Endothelial cell of umbilical vein (primary cell): Measurements from ENCODE around the gene TMEFF1. TPM values are rescaled to one million over a fixed set of nuclear protein-coding genes. Genes with fewer than 3 reads are reported as not detected.

Experiments used
- BruUV-seq: library from RNA; stranded (reverse); fragments of 400-500 nt; replicated peaks from 2 replicates; lab custom pipeline; 2021; lab: Mats Ljungman, UMichigan
- CTCF ChIA-PET: fragments of 300-600, 350-600 bp; sonication (Branson Sonifier 250); formaldehyde crosslinking; loops from one replicate; lab custom pipeline; 2021; ENCODE audit warnings: antibody characterized with exemption, inconsistent platforms; lab: Charles Lee
- POLR2A ChIA-PET: fragments of 300-600, 350-600 bp; sonication (Branson Sonifier 250); formaldehyde crosslinking; loops from one replicate; lab custom pipeline; 2021; ENCODE audit warnings: antibody characterized with exemption, inconsistent platforms; lab: Charles Lee
- DNase-seq: peaks from one replicate; pipeline ENCODE4 v3.0.0-alpha.2; 2011; ENCODE audit warnings: low read depth, low spot score
- FAIRE-seq: peaks from 2 replicates; lab custom pipeline; 2011; peaks lifted over from hg19 to GRCh38; lab: Jason Lieb, UNC
- H2AFZ ChIP-seq: 2 replicates; pipeline ENCODE4 v1.6.0; 2012; ENCODE audit warnings: low read depth, low read length, control low read depth, inconsistent platforms
- H3K27ac ChIP-seq: 2 replicates; pipeline ENCODE4 v1.5.1; 2011; ENCODE audit warnings: low read depth, mild to moderate bottlenecking, control low read depth, low read length, moderate library complexity; ENCODE audit not compliant: insufficient read depth
- H3K27me3 ChIP-seq, 2 experiments: 2 replicates each; pipeline versions ENCODE4 v1.6.0 to v1.6.1; 2011; ENCODE audit warnings: low read length in 2 of 2, mixed read lengths in 1 of 2; ENCODE audit not compliant: control insufficient read depth in 2 of 2, insufficient read depth in 2 of 2
- H3K36me3 ChIP-seq, 2 experiments: 2 replicates in 1 of 2; 3 replicates in 1 of 2; pipeline ENCODE4 v1.5.1; 2011; ENCODE audit warnings: low read length in 2 of 2, mild to moderate bottlenecking in 1 of 2, moderate library complexity in 1 of 2; ENCODE audit not compliant: control insufficient read depth in 2 of 2, insufficient read depth in 2 of 2; ENCODE audit errors: extremely low read depth in 1 of 2
- H3K4me1 ChIP-seq: 3 replicates; pipeline ENCODE4 v1.5.1; 2011; ENCODE audit warnings: mild to moderate bottlenecking, low read length; ENCODE audit not compliant: control insufficient read depth, insufficient read depth; ENCODE audit errors: extremely low read depth
- H3K4me2 ChIP-seq: 2 replicates; pipeline ENCODE4 v1.6.1; 2011; ENCODE audit warnings: low read length, control low read depth, mixed read lengths; ENCODE audit not compliant: insufficient read depth
- H3K4me3 ChIP-seq, 3 experiments: fragments of 200-600 bp in 1 of 3; sonication (generic), shearing (Covaris generic) in 1 of 3; replicated peaks in 1 of 3; 2 replicates each; pipeline ENCODE4 v1.5.1; 2011 to 2016; ENCODE audit warnings: control low read depth in 3 of 3, low read length in 3 of 3, mild to moderate bottlenecking in 2 of 3, inconsistent platforms in 1 of 3, low read depth in 1 of 3, moderate library complexity in 1 of 3; ENCODE audit not compliant: insufficient read depth in 1 of 3
- H3K79me2 ChIP-seq: 2 replicates; pipeline ENCODE4 v1.6.0; 2012; ENCODE audit warnings: low read length, inconsistent platforms; ENCODE audit not compliant: control insufficient read depth, insufficient read depth
- H3K9ac ChIP-seq: replicated peaks from 2 replicates; pipeline ENCODE3; 2011; ENCODE audit warnings: low read length, control low read depth; ENCODE audit not compliant: insufficient read depth; ENCODE audit errors: extremely low read depth
- H3K9me1 ChIP-seq: replicated peaks from 3 replicates; pipeline ENCODE4 v1.6.0; 2011; ENCODE audit warnings: mild to moderate bottlenecking, low read length; ENCODE audit not compliant: control insufficient read depth, insufficient read depth; ENCODE audit errors: extremely low read depth
- H3K9me3 ChIP-seq: replicated peaks from 2 replicates; pipeline ENCODE4 v1.5.1; 2012; ENCODE audit warnings: low read length, inconsistent platforms; ENCODE audit not compliant: control insufficient read depth, insufficient read depth
- H4K20me1 ChIP-seq: replicated peaks from 2 replicates; pipeline ENCODE3; 2011; ENCODE audit warnings: mild to moderate bottlenecking, low read length; ENCODE audit not compliant: control insufficient read depth, insufficient read depth; ENCODE audit errors: extremely low read depth
- CTCF ChIP-seq, 2 donors: IDR thresholded peaks; 1 replicate in 1 of 2; 2 replicates in 1 of 2; pipeline ENCODE4 v1.5.1; 2011; ENCODE audit warnings: low read length in 2 of 2, mild to moderate bottlenecking in 2 of 2, moderate library complexity in 2 of 2, control low read depth in 1 of 2, inconsistent platforms in 1 of 2, low read depth in 1 of 2; ENCODE audit not compliant: insufficient read depth in 1 of 2; ENCODE audit errors: extremely low read depth in 1 of 2
- EZH2 ChIP-seq: IDR thresholded peaks from 2 replicates; pipeline ENCODE4 v1.6.1; 2012; ENCODE audit warnings: borderline replicate concordance, low read depth, mild to moderate bottlenecking, moderate library complexity, low read length, inconsistent platforms; ENCODE audit not compliant: severe bottlenecking
- FOS ChIP-seq: IDR thresholded peaks from 2 replicates; pipeline ENCODE4 v1.6.1; 2011; ENCODE audit warnings: mild to moderate bottlenecking, low read length, moderate library complexity, borderline replicate concordance; ENCODE audit not compliant: insufficient read depth
- GATA2 ChIP-seq: IDR thresholded peaks from 2 replicates; pipeline ENCODE4 v1.7.0; 2011; ENCODE audit warnings: low read depth, mild to moderate bottlenecking, moderate library complexity, mixed read lengths, low read length; ENCODE audit not compliant: insufficient read length, insufficient read depth
- JUN ChIP-seq: IDR thresholded peaks from 2 replicates; pipeline ENCODE4 v1.6.1; 2011; ENCODE audit warnings: borderline replicate concordance, low read depth; ENCODE audit not compliant: insufficient read length, insufficient read depth
- MAX ChIP-seq: IDR thresholded peaks from 2 replicates; pipeline ENCODE4 v1.6.1; 2011; ENCODE audit not compliant: insufficient read depth, insufficient read length
- MYC ChIP-seq: IDR thresholded peaks from one replicate; pipeline ENCODE4 v1.6.1; 2011; ENCODE audit warnings: mild to moderate bottlenecking, low read depth, low read length
- POLR2A ChIP-seq: IDR thresholded peaks from 2 replicates; pipeline ENCODE4 v1.6.1; 2012; ENCODE audit warnings: low read depth, mild to moderate bottlenecking, control low read depth, low read length
- POLR2AphosphoS5 ChIP-seq: IDR thresholded peaks from 2 replicates; pipeline ENCODE4 v1.6.1; 2012; ENCODE audit warnings: low read depth, mild to moderate bottlenecking, control low read depth, low read length, moderate library complexity; ENCODE audit not compliant: insufficient read depth
- dilution Hi-C: fragments of 300-500 bp; cut with MboI; formaldehyde crosslinking; loops from one replicate; pipeline ENCODE4 v1.15.0; 2019; ENCODE audit warnings: low sequenced_read_pairs; ENCODE audit not compliant: extremely low pct_ligation_motif_present
- intact Hi-C: fragments of 100-400 bp; cut with micrococcal nuclease; formaldehyde crosslinking; loops from one replicate; pipeline ENCODE4 v1.10.0; 2022
- polyA plus RNA-seq, 4 experiments: library from polyadenylated mRNA; depleted of rRNA in 3 of 4; stranded (reverse) in 3 of 4; unstranded in 1 of 4; fragments of >200 nt; gene quantifications; 2 replicates each; pipeline versions ENCODE4 v1.2.1 to v1.2.3, GENCODE V29; 2011 to 2012; ENCODE audit warnings: missing spikeins in 1 of 4
- total RNA-seq: library from RNA; stranded (reverse); gene quantifications from 2 replicates; pipeline ENCODE4 v1.2.3, GENCODE V29; 2021

Gene TMEFF1
- total and polyA plus RNA-seq, 2 donors (not counting 3 experiments of a cell fraction or from before 2014, with no cell fraction given): 3.0 to 14.6 TPM

- H2AFZ ChIP-seq: no peak overlapping the region
- dilution Hi-C loops: no loop called here
- FAIRE-seq: no peak
- no peak overlapping the region for H3K27ac ChIP-seq
- ChIA-PET POLR2A (no interaction called here), CTCF (interaction anchor here (1.6 kb wide), 1 partner anchor 11 kb away, joined by 7 read pairs; no protein-coding TSS in a partner anchor)
- no peak overlapping the region for H3K4me2 ChIP-seq
- H3K4me1 ChIP-seq: no peaks in the 10 kb centered on the region
- H4K20me1 ChIP-seq: no peaks in the 10 kb centered on the region
- no peaks in the 10 kb centered on the region for H3K79me2 ChIP-seq
- H3K9ac ChIP-seq: no peak overlapping the region
- no TSS peak for BruUV-seq
- DNase-seq: no peak
- no peaks in the 10 kb centered on the region for H3K27me3 ChIP-seq
- intact Hi-C loops: no loop called here
- H3K9me3 ChIP-seq: no peaks in the 10 kb centered on the region
- TF ChIP-seq MYC: no peak
- TF ChIP-seq POLR2AphosphoS5: no peak
- TF ChIP-seq CTCF (IDR thresholded peaks at IDR 0.05; ENCODE audit: extremely low read depth in 1 of 2, insufficient read depth in 1 of 2, low read depth in 1 of 2, low read length in 2 of 2): no peak
- no peak for TF ChIP-seq JUN
- TF ChIP-seq EZH2: no peak
- no peak for TF ChIP-seq POLR2A
- TF ChIP-seq FOS: no peak
- TF ChIP-seq MAX: no peak
- no peak for TF ChIP-seq GATA2
- no peak overlapping the region for H3K4me3 ChIP-seq
- H3K9me1 ChIP-seq: no peaks in the 10 kb centered on the region
- no peaks in the 10 kb centered on the region for H3K36me3 ChIP-seq
These were observed 13.7 kb downstream of the TMEFF1 start for GRCh38 chr9:100486479-100487176.
